Kidney (tissue), 14 donors: ENCODE results near the gene C11orf24. TPM values are rescaled to one million over a fixed set of nuclear protein-coding genes. Genes with fewer than 3 reads are reported as not detected.

ENCODE experiments used
- DNase-seq, 5 donors: peaks; one replicate each; pipeline ENCODE4 v3.0.0-alpha.2; 2013 to 2020
- FAIRE-seq: peaks from 2 replicates; lab custom pipeline; 2012; peaks lifted over from hg19 to GRCh38; lab: Jason Lieb, UNC
- H3K27ac ChIP-seq, 2 donors: one replicate each; pipeline ENCODE4 v1.7.0; 2013; ENCODE audit warnings: low read depth in 2 of 2, low read length in 2 of 2, inconsistent platforms in 1 of 2
- H3K27me3 ChIP-seq: one replicate; pipeline ENCODE4 v1.7.1; 2013; ENCODE audit warnings: low read length, inconsistent platforms; ENCODE audit not compliant: control insufficient read depth, insufficient read depth
- H3K36me3 ChIP-seq, 3 donors: one replicate each; pipeline versions ENCODE4 v1.7.0 to v1.7.1; 2013; ENCODE audit warnings: low read length in 3 of 3, control low read depth in 1 of 3, inconsistent platforms in 1 of 3; ENCODE audit not compliant: insufficient read depth in 3 of 3, control insufficient read depth in 2 of 3
- H3K4me1 ChIP-seq, 3 donors: one replicate each; pipeline versions ENCODE4 v1.7.0 to v1.7.1; 2013; ENCODE audit warnings: low read length in 3 of 3, inconsistent platforms in 1 of 3, low read depth in 1 of 3; ENCODE audit not compliant: control insufficient read depth in 2 of 3, insufficient read depth in 2 of 3
- H3K4me3 ChIP-seq, 3 donors: one replicate each; pipeline versions ENCODE4 v1.7.0 to v1.8.1; 2013; ENCODE audit warnings: low read length in 3 of 3, control low read depth in 1 of 3, inconsistent platforms in 1 of 3
- H3K9ac ChIP-seq, 3 donors: one replicate each; pipeline versions ENCODE4 v1.7.0 to v1.7.1; 2013; ENCODE audit warnings: low read length in 3 of 3, control low read depth in 1 of 3, inconsistent platforms in 1 of 3
- H3K9me3 ChIP-seq, 3 donors: one replicate each; pipeline versions ENCODE4 v1.7.0 to v1.7.1; 2013; ENCODE audit warnings: low read length in 3 of 3, control low read depth in 1 of 3, inconsistent platforms in 1 of 3; ENCODE audit not compliant: control insufficient read depth in 2 of 3, insufficient read depth in 1 of 3
- CTCF ChIP-seq: IDR thresholded peaks from 3 replicates; pipeline ENCODE4 v1.5.1; 2012; ENCODE audit warnings: mild to moderate bottlenecking, moderate library complexity, borderline replicate concordance; ENCODE audit not compliant: insufficient read depth; ENCODE audit errors: extremely low read depth
- intact Hi-C: fragments of 100-400 bp; cut with DNase I; formaldehyde crosslinking; loops from one replicate; pipeline ENCODE4 v1.11.1; 2022
- polyA plus RNA-seq: library from polyadenylated mRNA; stranded (reverse); fragments of 350-450 nt; fragmentation: Illumina TruSeq; extraction: RNeasy Lipid Tissue Mini Kit (QIAGEN cat#74804); gene quantifications from one replicate; pipeline ENCODE4 v1.2.3, GENCODE V29; 2014; ENCODE audit warnings: low read depth, low replicate concordance; ENCODE audit not compliant: insufficient read depth
- total RNA-seq: library from RNA; stranded (reverse); fragmentation: NEBNext Ultra II Directional; extraction: Animal tissue kit (Norgen Biotek cat#: 25700); gene quantifications from one replicate; pipeline ENCODE4 v1.2.1, GENCODE V29; 2021
- donor health status: control.
- donor health status: control.
- donor health status: control.
- donor health status: control.
- donor health status: control.
- donor health status: DM: yes; HTN: yes; CAD: no.
- donor health status: Normal renal cell carcinoma (clear cell type).

Gene C11orf24
- total and polyA plus RNA-seq, 2 donors from 2014 or later, result 18.6 to 31.7 TPM

GRCh38 chr11:68212421-68213134 is 59.2 kb downstream of the C11orf24 start:
- H3K9me3 ChIP-seq, result no peaks in the 10 kb centered on the region
- peak overlapping the region; percentile 55 to 96 for H3K27ac ChIP-seq
- intact Hi-C loops, result no loop called here
- DNase-seq, result peak; percentile 71 to 88 (median 84)
- H3K36me3 ChIP-seq, result no peaks in the 10 kb centered on the region
- peak overlapping the region; percentile 66 to 94 (median 88) for H3K4me3 ChIP-seq
- no peaks in the 10 kb centered on the region for H3K27me3 ChIP-seq
- peak overlapping the region; percentile 4 to 90 (median 70) for H3K9ac ChIP-seq
- peak; percentile 46 for TF ChIP-seq CTCF
- FAIRE-seq, result no peak
- H3K4me1 ChIP-seq, result peaks cover 0 to 26% (median 19%) of the 10 kb centered on the region in 3 donors

- Histone ChIP-seq H3K36me3 (no peaks in the 10 kb centered on the region), H3K4me1 (peaks cover 0 to 26% (median 19%) of the 10 kb centered on the region in 3 donors), H3K9me3 (no peaks in the 10 kb centered on the region), H3K27me3 (no peaks in the 10 kb centered on the region), H3K27ac (peak overlapping the region; percentile 46 to 68), H3K4me3 (peak overlapping the region; percentile 66 to 94 (median 88)), H3K9ac (peak overlapping the region; percentile 4 to 59 (median 14))
- FAIRE-seq (no peak), DNase-seq (peak in 1 of 5 donors; percentile 21)
- no peak for TF ChIP-seq CTCF
- intact Hi-C loops, result no loop called here
Measured at GRCh38 chr11:68211546-68211945, 60.2 kb downstream of the C11orf24 start.

Other genes starting within 250 kb of the C11orf24 start
- gene NDUFS8, start 241.3 kb downstream of the C11orf24 start, total RNA-seq, result 144 TPM
- gene NDUFS8, start 241.3 kb downstream of the C11orf24 start, polyA plus RNA-seq, result 472 TPM
- 97.1 TPM for gene TCIRG1, start 232.9 kb downstream of the C11orf24 start, total RNA-seq
- 36.3 TPM for gene TCIRG1, start 232.9 kb downstream of the C11orf24 start, polyA plus RNA-seq
- gene CHKA, start 150.6 kb downstream of the C11orf24 start, total RNA-seq, result 26.3 TPM
- 23.2 TPM for gene CHKA, start 150.6 kb downstream of the C11orf24 start, polyA plus RNA-seq
- 54.2 TPM for gene KMT5B, start 58.7 kb downstream of the C11orf24 start, total RNA-seq
- gene KMT5B, start 58.7 kb downstream of the C11orf24 start, polyA plus RNA-seq, result 15.8 TPM
- gene LRP5, start 40.6 kb upstream of the C11orf24 start, total RNA-seq, result 71.3 TPM
- 55.4 TPM for gene LRP5, start 40.6 kb upstream of the C11orf24 start, polyA plus RNA-seq
- 108 TPM for gene PPP6R3, start 188.8 kb upstream of the C11orf24 start, total RNA-seq
- gene PPP6R3, start 188.8 kb upstream of the C11orf24 start, polyA plus RNA-seq, result 30.3 TPM